HepG2 (cell line): Measurements from ENCODE around the gene NRAS. TPM values are rescaled to one million over a fixed set of nuclear protein-coding genes. Genes with fewer than 3 reads are reported as not detected.
A peak's percentile ranks its signal among the peaks of the same experiment; 100 is the strongest.

Source experiments
- ATAC-seq: fragments of 200-7000 bp; cut with Tn5 transposase; 3 replicates; pipeline ENCODE4 v1.9.1; 2020; ENCODE audit warnings: mild to moderate bottlenecking, moderate library complexity
- BruUV-seq: library from RNA; stranded (reverse); fragments of 400-500 nt; replicated peaks from 2 replicates; lab custom pipeline; 2021; lab: Mats Ljungman, UMichigan
- CTCF ChIA-PET: fragments of 300-600 bp; formaldehyde crosslinking; extraction: SDS; loops from one replicate; lab custom pipeline; 2021; ENCODE audit warnings: low total read pairs, inconsistent platforms, low intra/inter-chr PET ratio; lab: Yijun Ruan, JAX
- POLR2A ChIA-PET: fragments of 350-600 bp; sonication (Branson Sonifier 250); formaldehyde crosslinking; loops from one replicate; lab custom pipeline; 2020; ENCODE audit warnings: antibody characterized with exemption, inconsistent platforms; lab: Yijun Ruan, JAX
- DNase-seq: peaks from one replicate; pipeline ENCODE4 v3.0.0-alpha.2; 2015; ENCODE audit warnings: low spot score
- FAIRE-seq: peaks from 3 replicates; lab custom pipeline; 2011; peaks lifted over from hg19 to GRCh38; lab: Jason Lieb, UNC
- H2AFZ ChIP-seq: one replicate; pipeline ENCODE4 v1.6.1; 2011; ENCODE audit warnings: low read length, inconsistent platforms
- H3K27ac ChIP-seq: fragments of 300-600 bp; 3 replicates; pipeline ENCODE4 v1.8.0; 2011; ENCODE audit warnings: mixed run types, mild to moderate bottlenecking, mixed read lengths, low read length, inconsistent platforms; ENCODE audit not compliant: insufficient read depth; ENCODE audit errors: extremely low read length
- H3K27me3 ChIP-seq, 2 experiments: fragments of 200-600 bp in 1 of 2; 2 replicates in 1 of 2; 3 replicates in 1 of 2; pipeline versions ENCODE4 v1.6.0 to v1.8.0; 2011; ENCODE audit warnings: low read length in 2 of 2, mild to moderate bottlenecking in 2 of 2, moderate library complexity in 2 of 2, inconsistent platforms in 1 of 2; ENCODE audit not compliant: insufficient read depth in 2 of 2, control insufficient read depth in 1 of 2
- H3K36me3 ChIP-seq, 2 experiments: fragments of 200-600 bp in 1 of 2; replicated peaks in 1 of 2; 2 replicates in 1 of 2; 3 replicates in 1 of 2; pipeline versions ENCODE4 v1.5.1 to v1.8.0; 2011; ENCODE audit warnings: low read length in 2 of 2, inconsistent platforms in 1 of 2; ENCODE audit not compliant: insufficient read depth in 2 of 2, control insufficient read depth in 1 of 2
- H3K4me1 ChIP-seq: 2 replicates; pipeline ENCODE4 v1.5.1; 2012; ENCODE audit warnings: low read length, inconsistent platforms; ENCODE audit not compliant: insufficient read depth
- H3K4me2 ChIP-seq: 2 replicates; pipeline ENCODE4 v1.6.0; 2011; ENCODE audit warnings: low read depth, low read length, inconsistent platforms
- H3K4me3 ChIP-seq, 3 experiments: fragments of 200-600 bp in 1 of 3; sonication (generic), shearing (Covaris generic) in 1 of 3; replicated peaks in 1 of 3; 2 replicates each; pipeline ENCODE4 v1.5.1; 2011 to 2016; ENCODE audit warnings: low read length in 3 of 3, inconsistent platforms in 2 of 3, low read depth in 2 of 3, mild to moderate bottlenecking in 2 of 3, control low read depth in 1 of 3, mixed read lengths in 1 of 3; ENCODE audit not compliant: insufficient read depth in 1 of 3
- H3K79me2 ChIP-seq: one replicate; pipeline ENCODE4 v1.6.1; 2011; ENCODE audit warnings: low read length, inconsistent platforms; ENCODE audit not compliant: insufficient read depth
- H3K9ac ChIP-seq: 2 replicates; pipeline ENCODE4 v1.6.0; 2011; ENCODE audit warnings: mild to moderate bottlenecking, low read depth, low read length, inconsistent platforms; ENCODE audit not compliant: insufficient read depth
- H3K9me3 ChIP-seq: 2 replicates; pipeline ENCODE4 v1.5.1; 2012; ENCODE audit warnings: mild to moderate bottlenecking, low read length
- H4K20me1 ChIP-seq: 2 replicates; pipeline ENCODE4 v1.6.0; 2011; ENCODE audit warnings: inconsistent platforms, mild to moderate bottlenecking, low read length, moderate library complexity; ENCODE audit not compliant: insufficient read depth
- ARID5B ChIP-seq: IDR thresholded peaks from 2 replicates; pipeline ENCODE4 v1.4.0; 2020; ENCODE audit warnings: mild to moderate bottlenecking, missing genetic modification reagents
- BRCA1 ChIP-seq: sonication (generic); formaldehyde crosslinking; IDR thresholded peaks from 2 replicates; pipeline ENCODE4 v1.4.0; 2020; ENCODE audit warnings: missing genetic modification reagents
- CEBPB ChIP-seq: IDR thresholded peaks from 2 replicates; pipeline ENCODE4 v1.6.1; 2011; ENCODE audit warnings: low read depth, low read length, improper control_type of control experiment, borderline replicate concordance
- CEBPG ChIP-seq: IDR thresholded peaks from 2 replicates; pipeline ENCODE4 v1.6.1; 2016
- GABPB1 ChIP-seq: IDR thresholded peaks from 2 replicates; pipeline ENCODE4 v1.6.1; 2016; ENCODE audit warnings: mild to moderate bottlenecking, missing genetic modification reagents, moderate library complexity, missing compliant biosample characterization
- LCORL ChIP-seq, 2 experiments: fragments of 450-650 bp in 1 of 2; sonication (generic) in 1 of 2; formaldehyde crosslinking in 1 of 2; IDR thresholded peaks; 2 replicates each; pipeline versions ENCODE4 v1.5.0 to v1.6.1; 2017 to 2020; ENCODE audit warnings: antibody characterized with exemption in 1 of 2, missing genetic modification reagents in 1 of 2
- MED1 ChIP-seq: sonication (generic); formaldehyde crosslinking; IDR thresholded peaks from 2 replicates; pipeline ENCODE4 v1.4.0; 2020; ENCODE audit warnings: missing genetic modification reagents
- MIER2 ChIP-seq: IDR thresholded peaks from 2 replicates; pipeline ENCODE4 v1.6.1; 2016; ENCODE audit warnings: missing biosample characterization, missing genetic modification reagents
- NCOR1 ChIP-seq: fragments of 200-600 bp; sonication (generic); IDR thresholded peaks from 2 replicates; pipeline ENCODE4 v1.7.0; 2017; ENCODE audit warnings: antibody characterized with exemption, low read length, borderline replicate concordance
- NR2F6 ChIP-seq, 2 experiments: IDR thresholded peaks; 2 replicates each; pipeline ENCODE4 v1.6.1; 2016; ENCODE audit warnings: antibody characterized with exemption in 1 of 2, mild to moderate bottlenecking in 1 of 2
- POGZ ChIP-seq: sonication (generic); formaldehyde crosslinking; IDR thresholded peaks from 2 replicates; pipeline ENCODE4 v1.4.0; 2020; ENCODE audit warnings: mild to moderate bottlenecking, missing genetic modification reagents
- RARA ChIP-seq: IDR thresholded peaks from 2 replicates; pipeline ENCODE4 v1.6.1; 2016; ENCODE audit warnings: missing genetic modification reagents, missing compliant biosample characterization
- RCOR2 ChIP-seq: IDR thresholded peaks from 2 replicates; pipeline ENCODE4 v1.6.1; 2016; ENCODE audit warnings: missing biosample characterization, missing genetic modification reagents
- ZBTB34 ChIP-seq: sonication (generic); formaldehyde crosslinking; IDR thresholded peaks from 2 replicates; pipeline ENCODE4 v1.8.0; 2022; ENCODE audit warnings: mild to moderate bottlenecking, missing genetic modification reagents
- ZC3H4 ChIP-seq: sonication (generic); formaldehyde crosslinking; IDR thresholded peaks from 2 replicates; pipeline ENCODE4 v1.4.0; 2020; ENCODE audit warnings: missing genetic modification reagents, borderline replicate concordance
- ZMYM4 ChIP-seq: sonication (generic); formaldehyde crosslinking; IDR thresholded peaks from 2 replicates; pipeline ENCODE4 v1.8.1; 2023; ENCODE audit warnings: mild to moderate bottlenecking, missing genetic modification reagents
- ZNF143 ChIP-seq: sonication (generic); formaldehyde crosslinking; IDR thresholded peaks from 2 replicates; pipeline ENCODE4 v1.4.0; 2020; ENCODE audit warnings: missing genetic modification reagents
- ZNF644 ChIP-seq: IDR thresholded peaks from 2 replicates; pipeline ENCODE4 v1.6.1; 2016; ENCODE audit warnings: low read depth
- WGBS: methylation state at CpG from one replicate; pipeline ENCODE4 v1.1.6; 2017; ENCODE audit warnings: low lambda C conversion rate; 5-methylcytosine and 5-hydroxymethylcytosine counted together
- in situ Hi-C: cut with HindIII; loops from 2 replicates; pipeline ENCODE4 v1.10.0; 2017; ENCODE audit warnings: low pct_unique_long_range_greater_than_20kb; ENCODE audit not compliant: extremely low pct_ligation_motif_present
- intact Hi-C: fragments of 100-400 bp; cut with micrococcal nuclease; formaldehyde crosslinking; loops from one replicate; pipeline ENCODE4 v1.10.0; 2022; ENCODE audit not compliant: unreplicated experiment
- polyA plus RNA-seq, 8 experiments: library from polyadenylated mRNA; depleted of rRNA in 3 of 8; stranded (reverse) in 7 of 8; unstranded in 1 of 8; fragments of >200 nt; fragmentation: Illumina TruSeq in 4 of 8; extraction: Trizol in 4 of 8; gene quantifications; 2 replicates each; pipeline versions ENCODE4 v1.2.1 to v1.2.3, GENCODE V29; 2011 to 2016; ENCODE audit warnings: low read depth in 4 of 8, missing spikeins in 1 of 8, mixed read lengths in 1 of 8; ENCODE audit not compliant: insufficient read depth in 1 of 8
- total RNA-seq, 5 experiments: library from RNA; depleted of rRNA; stranded (reverse); fragments of >200 nt; fragmentation: Illumina TruSeq; extraction: Trizol; gene quantifications; 2 replicates each; pipeline ENCODE4 v1.2.3, GENCODE V29; 2016; ENCODE audit warnings: low read depth in 1 of 5

Gene NRAS
- total and polyA plus RNA-seq, 2 of the 13 experiments (the other 11 are each of a cell fraction or from before 2014, with no cell fraction given) = 38.6 to 58.8 TPM

- POLR2A ChIA-PET = interaction anchor here (1.3 kb wide), 1 partner anchor 35 kb away, joined by 4 read pairs; no protein-coding TSS in a partner anchor
- WGBS = 53% methylated on average over 4 of the region's 4 CpGs
- in situ Hi-C loops (no loop called here), intact Hi-C loops (loop anchor here (5.0 kb wide), 1 partner anchor 268 kb away; no protein-coding TSS in a partner anchor)
- Histone ChIP-seq H3K36me3 (peaks cover 16 to 75% of the 10 kb centered on the region in 2 experiments), H3K9ac (no peak overlapping the region), H3K27me3 (no peaks in the 10 kb centered on the region; a peak in 1 of 5 replicates), H3K4me2 (no peak overlapping the region), H3K27ac (peak overlapping the region; percentile 42), H3K4me1 (peaks cover 30% of the 10 kb centered on the region), H3K9me3 (no peaks in the 10 kb centered on the region), H3K79me2 (peaks cover 11% of the 10 kb centered on the region), H2AFZ (no peak overlapping the region), H4K20me1 (no peaks in the 10 kb centered on the region), H3K4me3 (no peak overlapping the region; a peak in 1 of 6 replicates)
- FAIRE-seq = peak; percentile 32
- 0 out of 3 replicates have a peak, but pooled peaks have one; percentile 9 for ATAC-seq
- BruUV-seq = no TSS peak
- CTCF ChIA-PET = no interaction called here
- peak; percentile 60 for DNase-seq
- 0 out of 2 replicates have a peak, but pooled peaks have one; percentile 48 for TF ChIP-seq POGZ (CRISPR knock-in tag)
- peak; percentile 97 for TF ChIP-seq ZNF644
- no peak for TF ChIP-seq ZC3H4 (CRISPR knock-in tag)
- TF ChIP-seq CEBPG = peak; percentile 82
- TF ChIP-seq ZBTB34 (CRISPR knock-in tag) = peak; percentile 54; the same call in 1 of the 2 replicates
- TF ChIP-seq ZNF143 = no peak
- TF ChIP-seq CEBPB = peak; percentile 88
- TF ChIP-seq NR2F6 (IDR thresholded peaks at IDR 0.05) = 0 out of 2 replicates have a peak, but pooled peaks have one; percentile 35
- no peak for TF ChIP-seq NR2F6 (CRISPR knock-in tag; IDR thresholded peaks at IDR 0.05)
- TF ChIP-seq LCORL (IDR thresholded peaks at IDR 0.05) = no peak
- peak; percentile 56; the same call in 1 of the 2 replicates for TF ChIP-seq LCORL (CRISPR knock-in tag; IDR thresholded peaks at IDR 0.05)
- 0 out of 2 replicates have a peak, but pooled peaks have one; percentile 20 for TF ChIP-seq MIER2 (CRISPR knock-in tag)
- peak; percentile 45; the same call in 1 of the 2 replicates for TF ChIP-seq ZMYM4 (CRISPR knock-in tag)
- TF ChIP-seq RCOR2 (CRISPR knock-in tag) = 0 out of 2 replicates have a peak, but pooled peaks have one; percentile 46
- peak; percentile 80 for TF ChIP-seq NCOR1
- TF ChIP-seq BRCA1 (CRISPR knock-in tag) = no peak
- 0 out of 2 replicates have a peak, but pooled peaks have one; percentile 23 for TF ChIP-seq MED1 (CRISPR knock-in tag)
- TF ChIP-seq ARID5B (CRISPR knock-in tag) = peak; percentile 39; the same call in 1 of the 2 replicates
- TF ChIP-seq RARA (CRISPR knock-in tag) = peak; percentile 59
- no peak for TF ChIP-seq GABPB1
Measured at GRCh38 chr1:114720492-114720891, 3.9 kb upstream of the NRAS start.
